HG03575 (cell line): Measurements from ENCODE around the gene ATCAY.
"Not testable (repeated sequence)": the region's sequence is repeated elsewhere in the genome, so short reads cannot be mapped to it uniquely, and the experiment has no call there.

ENCODE experiments used
- ATAC-seq: cut with Tn5 transposase; IDR thresholded peaks from one replicate; pipeline ENCODE4 v1.9.1; 2021; ENCODE audit not compliant: unreplicated experiment, insufficient number of reproducible peaks, low FRiP score; ENCODE audit errors: extremely low read depth

The ATCAY gene

GRCh38 chr19:3852614-3853254 is 27.8 kb upstream of the ATCAY start:
- no peak for ATAC-seq

GRCh38 chr19:3855320-3855719 is 25.2 kb upstream of the ATCAY start:
- no peak for ATAC-seq

GRCh38 chr19:3857449-3858003 is 23.0 kb upstream of the ATCAY start:
- ATAC-seq: no peak

GRCh38 chr19:3860499-3860898 is 20.0 kb upstream of the ATCAY start:
- ATAC-seq: no peak

GRCh38 chr19:3862826-3863500 is 17.5 kb upstream of the ATCAY start:
- ATAC-seq: no peak

GRCh38 chr19:3863648-3864047 is 16.8 kb upstream of the ATCAY start:
- no peak for ATAC-seq

GRCh38 chr19:3866910-3867638 is 13.4 kb upstream of the ATCAY start:
- no peak for ATAC-seq

GRCh38 chr19:3867971-3868769 is 12.3 kb upstream of the ATCAY start:
- ATAC-seq: no peak

GRCh38 chr19:3868770-3869456 is 11.6 kb upstream of the ATCAY start, which contains the start of gene ZFR2:
TSS of gene ZFR2 (minus strand) at chr19:3869038. CDS start at chr19:3869017, 21 bp downstream.
- no peak for ATAC-seq

GRCh38 chr19:3873151-3873550 is 7.3 kb upstream of the ATCAY start:
- ATAC-seq: no peak

GRCh38 chr19:3874695-3875094 is 5.8 kb upstream of the ATCAY start:
- not testable (repeated sequence) for ATAC-seq

GRCh38 chr19:3879656-3880055 is 829 bp upstream of the ATCAY start:
- ATAC-seq: no peak

GRCh38 chr19:3881272-3882040 is 971 bp downstream of the ATCAY start:
- ATAC-seq: no peak

- ATAC-seq: no peak
Observed at GRCh38 chr19:3882041-3882384, 1.5 kb downstream of the ATCAY start.

GRCh38 chr19:3890591-3890990 is 10.1 kb downstream of the ATCAY start:
- ATAC-seq: no peak

- no peak for ATAC-seq
Observed at GRCh38 chr19:3893509-3894179, 13.2 kb downstream of the ATCAY start.

GRCh38 chr19:3894959-3895358 is 14.5 kb downstream of the ATCAY start:
- ATAC-seq: not testable (repeated sequence)
